ENCODE measurements around the gene KIAA1217. TPM values are rescaled to one million over a fixed set of nuclear protein-coding genes. Genes with fewer than 3 reads are reported as not detected.

The KIAA1217 gene
- total and polyA plus RNA-seq, 2 of the 4 experiments (the other 2 are of a cell fraction), result 3.4 to 4.4 TPM

DNA sequence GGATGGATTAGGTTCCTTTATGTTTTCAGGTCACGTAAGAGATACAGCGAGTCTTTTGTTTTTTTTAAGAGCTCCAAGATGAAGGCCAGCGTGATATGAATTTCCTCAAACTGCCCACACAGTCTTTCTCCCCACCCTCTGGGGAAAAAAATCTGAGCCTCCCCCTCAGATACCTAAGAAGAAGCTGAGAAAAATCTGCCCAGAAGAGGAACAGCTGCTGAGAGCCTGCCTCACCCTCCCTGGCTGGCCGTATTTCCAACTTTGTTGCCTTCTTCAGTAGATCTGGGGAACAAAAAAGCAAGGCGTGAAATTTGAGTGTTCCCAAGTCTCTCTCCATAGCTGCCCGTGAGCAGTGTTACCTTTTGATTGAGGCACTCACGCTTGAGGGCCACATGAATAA is 208.1 kb downstream of the KIAA1217 start:
- no peak overlapping the region for H3K23ac ChIP-seq (ENCODE audit: low read depth, low read length)
- no peak overlapping the region for H2BK120ac ChIP-seq (ENCODE audit: low read depth, low read length)
- no peak overlapping the region for H4K8ac ChIP-seq (ENCODE audit: low read depth in 2 of 2, low read length in 2 of 2)
- H3K4me3 ChIP-seq (ENCODE audit: insufficient read depth, low read depth, low read length), result no peak overlapping the region
- H4K5ac ChIP-seq (ENCODE audit: low read depth, low read length), result no peak overlapping the region
- intact Hi-C loops (cut with micrococcal nuclease) (no loop called here), dilution Hi-C loops (cut with HindIII; ENCODE audit: low sequenced_read_pairs, unreplicated experiment) (no loop called here), in situ Hi-C loops (cut with MboI; ENCODE audit: low sequenced_read_pairs) (no loop called here)
- ChIA-PET CTCF (interaction anchor here (0.6 to 1.5 kb wide), 7 partner anchors 10 to 168 kb away, joined by 3 to 5 read pairs (median 3); no protein-coding TSS in a partner anchor), POLR2A (ENCODE audit: unreplicated experiment) (no interaction called here)
- H2AK5ac ChIP-seq (ENCODE audit: low read depth, low read length), result no peak overlapping the region
- no peak overlapping the region for H3K4ac ChIP-seq (ENCODE audit: low read depth, low read length)
- DNase-seq (no peak), ATAC-seq (ENCODE audit: low read depth) (no peak)
- H3K9me3 ChIP-seq (ENCODE audit: control insufficient read depth, insufficient read depth, low read length), result no peaks in the 10 kb centered on the region; the same call in 1 of the 2 replicates
- H3K56ac ChIP-seq (ENCODE audit: extremely low read depth, insufficient read depth, low read length), result peak overlapping the region; percentile 11; the same call in 1 of the 2 replicates
- H3K4me2 ChIP-seq (ENCODE audit: low read depth, low read length), result no peak overlapping the region
- H3K14ac ChIP-seq (replicated peaks; ENCODE audit: low read depth, low read length), result no peak overlapping the region
- no peak overlapping the region for H2BK15ac ChIP-seq (ENCODE audit: low read depth, low read length)
- no peaks in the 10 kb centered on the region for H3K79me1 ChIP-seq (ENCODE audit: low read depth in 1 of 2, low read length in 2 of 2)
- H2BK20ac ChIP-seq (ENCODE audit: low read depth, low read length), result no peak overlapping the region
- no TSS peak for BruUV-seq (replicated peaks)
- no peak overlapping the region for H3K18ac ChIP-seq (ENCODE audit: low read depth, low read length)
- H3K36me3 ChIP-seq (ENCODE audit: control insufficient read depth, insufficient read depth, low read length), result no peaks in the 10 kb centered on the region
- 100% methylated on average over 1 of the region's 7 CpGs; no CpG with 5 or more reads in 1 of the 2 experiments for WGBS, 2 experiments (ENCODE audit: extremely low coverage in 2 of 2, insufficient read length in 1 of 2)
- H4K20me1 ChIP-seq (ENCODE audit: insufficient read depth, low read length), result no peaks in the 10 kb centered on the region
- H2AFZ ChIP-seq (replicated peaks; ENCODE audit: low read length, poor library complexity), result no peak overlapping the region
- no peaks in the 10 kb centered on the region; the same call in 1 of the 2 replicates for H3K9me1 ChIP-seq (ENCODE audit: insufficient read depth, low read length)
- H3K9ac ChIP-seq (ENCODE audit: low read depth, low read length), result no peak overlapping the region
- H3K4me1 ChIP-seq (ENCODE audit: control insufficient read depth, insufficient read depth, low read length), result peaks cover 8% of the 10 kb centered on the region; the same call in 1 of the 2 replicates
- H3K27ac ChIP-seq (ENCODE audit: insufficient read depth, low read length), result no peak overlapping the region
- H3K27me3 ChIP-seq (ENCODE audit: control insufficient read depth, insufficient read depth, low read length), result peaks cover 7% of the 10 kb centered on the region
- no peak overlapping the region for H2BK5ac ChIP-seq (ENCODE audit: low read depth, low read length, poor library complexity, severe bottlenecking)
- TF ChIP-seq RAD21 (IDR thresholded peaks at IDR 0.05; ENCODE audit: low read length) (no peak), CHD1 (IDR thresholded peaks at IDR 0.05; ENCODE audit: low read depth, low read length) (no peak)
- no peak overlapping the region for H2AK9ac ChIP-seq (replicated peaks; ENCODE audit: low read depth, low read length, poor library complexity)
- H4K91ac ChIP-seq (ENCODE audit: insufficient read depth, low read depth, low read length), result no peak overlapping the region
